ENCODE measurements around the gene DIAPH2. TPM values are rescaled to one million over a fixed set of nuclear protein-coding genes. Genes with fewer than 3 reads are reported as not detected.

Gene DIAPH2
- total RNA-seq, 6 experiments from 2014 or later = 10.1 to 13.5 (median 11.6) TPM

- DNase-seq = no peak
- TF ChIP-seq CTCF (IDR thresholded peaks at IDR 0.05) = no peak
- no peaks in the 10 kb centered on the region for H3K36me3 Mint-ChIP-seq (ENCODE audit: low read depth)
- H3K4me1 Mint-ChIP-seq (ENCODE audit: low read depth) = peaks cover 8% of the 10 kb centered on the region
- H3K27ac Mint-ChIP-seq = no peak overlapping the region
- no peaks in the 10 kb centered on the region for H3K27me3 Mint-ChIP-seq (ENCODE audit: insufficient read depth)
- H3K9me3 Mint-ChIP-seq = no peaks in the 10 kb centered on the region
- no peak overlapping the region for H3K4me3 Mint-ChIP-seq
These were observed 475.5 kb downstream of the DIAPH2 start for GRCh38 chrX:97159916-97160800.

GRCh38 chrX:97167333-97167732 is 482.7 kb downstream of the DIAPH2 start:
- H3K4me1 Mint-ChIP-seq (ENCODE audit: low read depth) = no peaks in the 10 kb centered on the region
- H3K36me3 Mint-ChIP-seq (ENCODE audit: low read depth) = no peaks in the 10 kb centered on the region
- no peaks in the 10 kb centered on the region for H3K9me3 Mint-ChIP-seq
- no peak for TF ChIP-seq CTCF (IDR thresholded peaks at IDR 0.05)
- no peak overlapping the region for H3K27ac Mint-ChIP-seq
- DNase-seq = no peak
- H3K27me3 Mint-ChIP-seq (ENCODE audit: insufficient read depth) = no peaks in the 10 kb centered on the region
- no peak overlapping the region for H3K4me3 Mint-ChIP-seq

- H3K4me3 Mint-ChIP-seq = no peak overlapping the region
- no peak overlapping the region for H3K27ac Mint-ChIP-seq
- H3K27me3 Mint-ChIP-seq (ENCODE audit: insufficient read depth) = no peaks in the 10 kb centered on the region
- H3K9me3 Mint-ChIP-seq = no peaks in the 10 kb centered on the region
- H3K4me1 Mint-ChIP-seq (ENCODE audit: low read depth) = no peaks in the 10 kb centered on the region
- no peak for DNase-seq
- no peaks in the 10 kb centered on the region for H3K36me3 Mint-ChIP-seq (ENCODE audit: low read depth)
- no peak for TF ChIP-seq CTCF (IDR thresholded peaks at IDR 0.05)
These were observed 484.0 kb downstream of the DIAPH2 start for GRCh38 chrX:97168646-97169045.

- no peak overlapping the region for H3K4me3 Mint-ChIP-seq
- no peak overlapping the region for H3K27ac Mint-ChIP-seq
- no peaks in the 10 kb centered on the region for H3K27me3 Mint-ChIP-seq (ENCODE audit: insufficient read depth)
- no peak for TF ChIP-seq CTCF (IDR thresholded peaks at IDR 0.05)
- peaks cover 5% of the 10 kb centered on the region; the same call in 1 of the 2 replicates for H3K9me3 Mint-ChIP-seq
- H3K4me1 Mint-ChIP-seq (ENCODE audit: low read depth) = no peaks in the 10 kb centered on the region
- H3K36me3 Mint-ChIP-seq (ENCODE audit: low read depth) = peaks cover 9% of the 10 kb centered on the region
- DNase-seq = no peak
These were observed 490.5 kb downstream of the DIAPH2 start for GRCh38 chrX:97175147-97175546.

- Mint-ChIP-seq H3K27me3 (ENCODE audit: insufficient read depth) (no peaks in the 10 kb centered on the region), H3K9me3 (no peaks in the 10 kb centered on the region), H3K4me1 (ENCODE audit: low read depth) (no peaks in the 10 kb centered on the region), H3K27ac (no peak overlapping the region), H3K4me3 (no peak overlapping the region), H3K36me3 (ENCODE audit: low read depth) (no peaks in the 10 kb centered on the region)
- no peak for DNase-seq
- no peak for TF ChIP-seq CTCF (IDR thresholded peaks at IDR 0.05)
These were observed 505.0 kb downstream of the DIAPH2 start for GRCh38 chrX:97189668-97190067.
